ENCODE results near the gene WDR62. TPM values are rescaled to one million over a fixed set of nuclear protein-coding genes. Genes with fewer than 3 reads are reported as not detected.

The WDR62 gene
- total RNA-seq, result 28.7 TPM
- long read RNA-seq, partial matches to known transcripts, result 116 of 134 reads
- long read RNA-seq, other reads (novel, unspliced or antisense), result 17 of 134 reads

- ATAC-seq (peak; percentile 86), DNase-seq (peak; percentile 97)
- intact Hi-C loops (cut with micrococcal nuclease), result no loop called here
Measured at GRCh38 chr19:36054733-36055686, at the start of gene WDR62. TSS of gene WDR62 (plus strand) at chr19:36054897. CDS start at chr19:36054972, 75 bp downstream.

- no peak for DNase-seq
- intact Hi-C loops (cut with micrococcal nuclease), result no loop called here
- ATAC-seq, result no peak
Measured at GRCh38 chr19:36006955-36007354, 47.7 kb upstream of the WDR62 start.

- ATAC-seq (no peak), DNase-seq (no peak)
- intact Hi-C loops (cut with micrococcal nuclease), result no loop called here
Measured at GRCh38 chr19:36008336-36008978, 46.2 kb upstream of the WDR62 start, which contains the start of gene SYNE4. TSS of gene SYNE4 (minus strand) at chr19:36008813. CDS start at chr19:36008681, 132 bp downstream.

GRCh38 chr19:36009220-36009619 lies 45.5 kb upstream of the WDR62 start:
- DNase-seq (peak; percentile 84), ATAC-seq (peak; percentile 64)
- intact Hi-C loops (cut with micrococcal nuclease), result no loop called here

GRCh38 chr19:36009633-36010379 lies 44.9 kb upstream of the WDR62 start:
- DNase-seq, result no peak
- intact Hi-C loops (cut with micrococcal nuclease), result no loop called here
- no peak for ATAC-seq

GRCh38 chr19:36010402-36010801 lies 44.3 kb upstream of the WDR62 start:
- DNase-seq (no peak), ATAC-seq (no peak)
- intact Hi-C loops (cut with micrococcal nuclease), result no loop called here

- intact Hi-C loops (cut with micrococcal nuclease), result no loop called here
- ATAC-seq (no peak), DNase-seq (no peak)
Measured at GRCh38 chr19:36013280-36014011, 41.3 kb upstream of the WDR62 start.

GRCh38 chr19:36014012-36014924 lies 40.4 kb upstream of the WDR62 start, which contains the start of gene ALKBH6:
TSS of gene ALKBH6 (minus strand) at chr19:36014213. CDS start at chr19:36013397, 816 bp downstream.
- ATAC-seq (peak; percentile 98), DNase-seq (peak; percentile 100)
- intact Hi-C loops (cut with micrococcal nuclease), result no loop called here

- ATAC-seq (no peak), DNase-seq (no peak)
- intact Hi-C loops (cut with micrococcal nuclease), result no loop called here
Measured at GRCh38 chr19:36019061-36019670, 35.5 kb upstream of the WDR62 start.

GRCh38 chr19:36023432-36023831 lies 31.3 kb upstream of the WDR62 start:
- no peak for ATAC-seq
- DNase-seq, result no peak
- intact Hi-C loops (cut with micrococcal nuclease), result no loop called here

- intact Hi-C loops (cut with micrococcal nuclease), result no loop called here
- ATAC-seq (no peak), DNase-seq (no peak)
Measured at GRCh38 chr19:36025541-36025940, 29.2 kb upstream of the WDR62 start.

GRCh38 chr19:36026091-36026876 lies 28.4 kb upstream of the WDR62 start:
- ATAC-seq, result no peak
- intact Hi-C loops (cut with micrococcal nuclease), result no loop called here
- no peak for DNase-seq

- intact Hi-C loops (cut with micrococcal nuclease), result no loop called here
Measured at GRCh38 chr19:36027696-36028095, 27.0 kb upstream of the WDR62 start.

GRCh38 chr19:36028313-36029041 lies 26.2 kb upstream of the WDR62 start:
- ATAC-seq, result no peak
- DNase-seq, result no peak
- intact Hi-C loops (cut with micrococcal nuclease), result no loop called here

More at GRCh38 chr19:36027696-36028095, 27.0 kb upstream of the WDR62 start:
- ATAC-seq, result no peak
- no peak for DNase-seq

GRCh38 chr19:36030264-36031148 lies 24.2 kb upstream of the WDR62 start:
- DNase-seq, result no peak
- intact Hi-C loops (cut with micrococcal nuclease), result no loop called here
- ATAC-seq, result no peak

Measured in left ventricle myocardium superior (tissue), 1 donor.